OCI-LY3 (cell line): ENCODE data around the gene TH.

ENCODE experiments used
- H2AFZ ChIP-seq: fragments of 200-600, 300-600 bp; shearing (Covaris generic); 2 replicates; pipeline ENCODE4 v1.6.0; 2014; ENCODE audit warnings: antibody characterized with exemption, low read depth, low read length
- H3K27ac ChIP-seq: fragments of 200-600, 300-600 bp; sonication (generic); 2 replicates; pipeline ENCODE4 v1.5.1; 2014; ENCODE audit warnings: mild to moderate bottlenecking, low read length, moderate library complexity, mixed read lengths
- H3K27me3 ChIP-seq: fragments of 200-600, 300-600 bp; sonication (generic); 2 replicates; pipeline ENCODE4 v1.6.1; 2014; ENCODE audit warnings: low read depth, low read length, mixed read lengths
- H3K36me3 ChIP-seq: fragments of 200-600, 300-600 bp; sonication (generic); replicated peaks from 2 replicates; pipeline ENCODE3; 2014; ENCODE audit warnings: low read depth, low read length, mixed read lengths
- H3K4me1 ChIP-seq: fragments of 300-600, 200-600 bp; sonication (generic); 2 replicates; pipeline ENCODE4 v1.6.1; 2014; ENCODE audit warnings: low read length, mixed read lengths
- H3K4me2 ChIP-seq: fragments of 200-600, 300-600 bp; sonication (generic); 2 replicates; pipeline ENCODE4 v1.6.1; 2014; ENCODE audit warnings: low read length, mixed read lengths
- H3K4me3 ChIP-seq: fragments of 300-600, 200-600 bp; sonication (generic); 2 replicates; pipeline ENCODE4 v1.5.1; 2014; ENCODE audit warnings: antibody characterized with exemption, mild to moderate bottlenecking, low read length, moderate library complexity
- H3K79me2 ChIP-seq: fragments of 300-600, 200-600 bp; shearing (Covaris generic); 2 replicates; pipeline ENCODE4 v1.6.1; 2014; ENCODE audit warnings: mild to moderate bottlenecking, low read length, mixed read lengths
- H3K9ac ChIP-seq: fragments of 300-600, 200-600 bp; shearing (Covaris generic); 2 replicates; pipeline ENCODE4 v1.6.0; 2014; ENCODE audit warnings: mild to moderate bottlenecking, low read length, moderate library complexity
- H3K9me3 ChIP-seq: fragments of 200-600, 300-600 bp; shearing (Covaris generic); 2 replicates; pipeline ENCODE4 v1.6.1; 2014; ENCODE audit warnings: low read length, mixed read lengths; ENCODE audit not compliant: insufficient read depth
- H4K20me1 ChIP-seq: fragments of 200-600, 300-600 bp; sonication (generic); 2 replicates; pipeline ENCODE4 v1.6.1; 2016; ENCODE audit warnings: low read length, mixed read lengths; ENCODE audit not compliant: insufficient read depth
- EZH2phosphoT487 ChIP-seq: fragments of 200-600 bp; shearing (Covaris generic); IDR thresholded peaks from 2 replicates; pipeline ENCODE4 v1.6.1; 2018; ENCODE audit warnings: antibody characterized with exemption, mixed run types, low read depth
- TF ChIP-seq, protein P1 (sequence below): fragments of 200-600, 300-600 bp; sonication (generic); IDR thresholded peaks from 2 replicates; pipeline ENCODE4 v1.5.1; 2014; ENCODE audit warnings: antibody characterized with exemption, low read length, low read depth

TH gene

GRCh38 chr11:2215561-2216399 lies 44.2 kb upstream of the TH start:
- Histone ChIP-seq H3K27ac (no peak overlapping the region), H2AFZ (no peak overlapping the region), H3K9ac (no peak overlapping the region), H3K36me3 (no peaks in the 10 kb centered on the region), H3K27me3 (no peaks in the 10 kb centered on the region), H4K20me1 (no peaks in the 10 kb centered on the region), H3K4me1 (peaks cover 7% of the 10 kb centered on the region; the same call in 1 of the 2 replicates), H3K4me3 (no peak overlapping the region), H3K79me2 (no peaks in the 10 kb centered on the region), H3K4me2 (no peak overlapping the region), H3K9me3 (no peaks in the 10 kb centered on the region)
- no peak for TF ChIP-seq EZH2phosphoT487
- TF ChIP-seq, protein P1, sequence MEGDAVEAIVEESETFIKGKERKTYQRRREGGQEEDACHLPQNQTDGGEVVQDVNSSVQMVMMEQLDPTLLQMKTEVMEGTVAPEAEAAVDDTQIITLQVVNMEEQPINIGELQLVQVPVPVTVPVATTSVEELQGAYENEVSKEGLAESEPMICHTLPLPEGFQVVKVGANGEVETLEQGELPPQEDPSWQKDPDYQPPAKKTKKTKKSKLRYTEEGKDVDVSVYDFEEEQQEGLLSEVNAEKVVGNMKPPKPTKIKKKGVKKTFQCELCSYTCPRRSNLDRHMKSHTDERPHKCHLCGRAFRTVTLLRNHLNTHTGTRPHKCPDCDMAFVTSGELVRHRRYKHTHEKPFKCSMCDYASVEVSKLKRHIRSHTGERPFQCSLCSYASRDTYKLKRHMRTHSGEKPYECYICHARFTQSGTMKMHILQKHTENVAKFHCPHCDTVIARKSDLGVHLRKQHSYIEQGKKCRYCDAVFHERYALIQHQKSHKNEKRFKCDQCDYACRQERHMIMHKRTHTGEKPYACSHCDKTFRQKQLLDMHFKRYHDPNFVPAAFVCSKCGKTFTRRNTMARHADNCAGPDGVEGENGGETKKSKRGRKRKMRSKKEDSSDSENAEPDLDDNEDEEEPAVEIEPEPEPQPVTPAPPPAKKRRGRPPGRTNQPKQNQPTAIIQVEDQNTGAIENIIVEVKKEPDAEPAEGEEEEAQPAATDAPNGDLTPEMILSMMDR, result no peak

DNA sequence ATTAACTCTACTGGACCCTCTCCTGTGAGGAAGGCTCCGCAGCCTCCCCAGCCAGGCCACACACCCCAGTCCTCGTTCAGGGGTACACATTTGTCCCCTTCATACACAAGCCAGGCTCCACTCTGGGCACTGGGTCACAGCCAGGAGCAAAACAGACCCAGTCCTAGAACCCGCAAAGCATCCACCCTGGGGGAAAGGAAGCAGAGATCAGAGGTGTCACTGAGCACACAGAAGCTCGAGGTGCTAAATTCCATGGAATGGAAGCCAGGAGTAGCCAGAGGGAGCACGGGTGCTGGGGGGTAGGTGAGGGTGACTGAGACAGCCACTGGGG lies 43.6 kb upstream of the TH start:
- no peak overlapping the region for H3K4me3 ChIP-seq
- no peak overlapping the region for H3K9ac ChIP-seq
- H4K20me1 ChIP-seq, result no peaks in the 10 kb centered on the region

DNA sequence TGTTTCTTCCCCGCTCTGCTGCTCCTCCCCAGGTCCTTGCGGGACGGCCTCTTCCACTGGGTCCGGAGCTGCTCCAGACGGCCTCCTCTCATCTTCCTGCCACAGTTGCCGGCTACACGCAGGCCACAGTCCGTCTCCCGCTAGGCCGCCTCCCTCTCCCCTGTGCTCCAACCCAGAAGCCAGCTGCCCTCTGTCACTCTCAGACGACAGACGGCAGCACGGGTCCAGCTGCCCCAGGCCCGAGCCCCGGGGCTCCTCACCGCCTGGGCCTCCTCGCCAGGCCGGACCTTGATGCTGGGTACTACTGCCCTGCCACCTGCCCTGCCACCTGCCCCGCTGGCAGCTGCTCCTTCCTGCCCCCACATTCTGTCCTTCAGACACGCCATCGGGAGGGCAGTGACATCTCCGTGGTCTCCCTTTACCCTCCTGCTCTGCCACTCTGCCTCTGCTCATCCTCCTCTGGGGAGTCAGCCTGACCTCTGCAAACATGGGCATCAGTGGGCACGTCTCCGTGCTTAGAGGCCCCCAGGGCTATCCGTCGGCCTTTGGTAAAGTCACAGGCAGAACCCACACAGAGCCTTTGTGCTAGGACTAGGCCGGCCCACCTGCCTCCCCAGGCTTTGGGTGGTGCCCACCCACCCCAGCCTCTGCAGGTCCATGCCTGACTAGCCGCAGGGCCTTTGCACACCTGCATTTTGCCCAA lies 43.1 kb upstream of the TH start:
- H3K4me3 ChIP-seq, result no peak overlapping the region
- no peak overlapping the region for H2AFZ ChIP-seq
- no peak overlapping the region for H3K4me2 ChIP-seq
- no peaks in the 10 kb centered on the region for H3K79me2 ChIP-seq
- H3K9ac ChIP-seq, result no peak overlapping the region
- no peaks in the 10 kb centered on the region for H4K20me1 ChIP-seq
- no peak overlapping the region for H3K27ac ChIP-seq
- peaks cover under 1% of the 10 kb centered on the region; the same call in 1 of the 2 replicates for H3K4me1 ChIP-seq
- no peaks in the 10 kb centered on the region for H3K27me3 ChIP-seq
- H3K9me3 ChIP-seq, result no peaks in the 10 kb centered on the region
- H3K36me3 ChIP-seq, result no peaks in the 10 kb centered on the region
- no peak for TF ChIP-seq EZH2phosphoT487
- TF ChIP-seq, protein P1, result no peak

More for the DNA sequence above, 43.6 kb upstream of the TH start:
- Histone ChIP-seq H3K27ac (no peak overlapping the region), H3K4me2 (no peak overlapping the region), H2AFZ (no peak overlapping the region), H3K4me1 (peaks cover 6% of the 10 kb centered on the region; the same call in 1 of the 2 replicates), H3K36me3 (no peaks in the 10 kb centered on the region), H3K27me3 (no peaks in the 10 kb centered on the region), H3K9me3 (no peaks in the 10 kb centered on the region), H3K79me2 (no peaks in the 10 kb centered on the region)
- TF ChIP-seq, protein P1, result no peak
- TF ChIP-seq EZH2phosphoT487, result no peak

GRCh38 chr11:2213890-2214526 lies 42.4 kb upstream of the TH start:
- Histone ChIP-seq H3K27me3 (no peaks in the 10 kb centered on the region), H3K4me3 (no peak overlapping the region), H3K4me2 (no peak overlapping the region), H3K9me3 (no peaks in the 10 kb centered on the region), H2AFZ (no peak overlapping the region), H3K79me2 (no peaks in the 10 kb centered on the region), H3K4me1 (no peaks in the 10 kb centered on the region), H3K9ac (no peak overlapping the region), H4K20me1 (no peaks in the 10 kb centered on the region), H3K27ac (no peak overlapping the region), H3K36me3 (no peaks in the 10 kb centered on the region)
- TF ChIP-seq EZH2phosphoT487, result no peak
- TF ChIP-seq, protein P1, result no peak
